ENCODE measurements around the gene MAGI2.

DNA sequence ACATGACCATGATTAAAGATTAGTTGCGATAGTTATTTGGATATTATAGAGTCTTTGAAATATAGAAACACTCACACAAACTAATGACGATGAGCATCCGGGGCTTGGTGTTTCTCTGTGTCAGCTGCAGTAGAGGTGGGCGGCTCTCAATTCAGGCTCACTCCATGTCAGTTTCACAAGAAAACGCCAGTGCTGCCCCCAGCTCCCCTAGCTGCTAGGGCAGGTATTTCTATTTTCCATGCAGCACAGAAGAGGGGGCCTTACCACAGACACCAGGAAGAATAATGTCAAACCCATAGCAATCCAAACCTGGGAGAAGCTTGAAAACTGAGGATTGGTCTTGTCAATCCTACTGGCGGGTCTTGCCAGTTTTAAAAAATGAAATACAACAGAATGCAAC lies 1457.8 kb downstream of the MAGI2 start:
- TF ChIP-seq POLR2A (IDR thresholded peaks at IDR 0.05; ENCODE audit: low read length): no peak
- no peak for TF ChIP-seq GATA1 (IDR thresholded peaks at IDR 0.05; ENCODE audit: low read depth, low read length)
